NOMO-1 treated with DMSO at 0.1 percent for 48 hours (cell line): ENCODE measurements around the gene PDHA1.

ENCODE experiments used
- DNase-seq: peaks from one replicate; lab custom pipeline; 2025; ENCODE audit not compliant: unreplicated experiment; lab: John Stamatoyannopoulos, UW

PDHA1 gene

GRCh38 chrX:19373351-19373891 is 29.7 kb downstream of the PDHA1 start:
- no peak for DNase-seq

- no peak for DNase-seq
Measured at GRCh38 chrX:19375546-19375945, 31.8 kb downstream of the PDHA1 start.

- DNase-seq: no peak
Measured at GRCh38 chrX:19377799-19378198, 34.1 kb downstream of the PDHA1 start.

- no peak for DNase-seq
Measured at GRCh38 chrX:19381326-19381725, 37.6 kb downstream of the PDHA1 start.

GRCh38 chrX:19382555-19383145 is 38.9 kb downstream of the PDHA1 start:
- DNase-seq: peak; percentile 53

GRCh38 chrX:19386679-19387078 is 43.0 kb downstream of the PDHA1 start:
- no peak for DNase-seq

- DNase-seq: no peak
Measured at GRCh38 chrX:19388064-19388679, 44.4 kb downstream of the PDHA1 start.

GRCh38 chrX:19388741-19389140 is 45.0 kb downstream of the PDHA1 start:
- DNase-seq: no peak

GRCh38 chrX:19389227-19389845 is 45.6 kb downstream of the PDHA1 start:
- DNase-seq: no peak

GRCh38 chrX:19392078-19392477 is 48.4 kb downstream of the PDHA1 start:
- DNase-seq: no peak

GRCh38 chrX:19392703-19393102 is 49.0 kb downstream of the PDHA1 start:
- no peak for DNase-seq

GRCh38 chrX:19403696-19404095 is 60.0 kb downstream of the PDHA1 start:
- DNase-seq: peak; percentile 44

GRCh38 chrX:19410259-19410658 is 66.5 kb downstream of the PDHA1 start:
- no peak for DNase-seq
